ENCODE data around the gene DSC3. TPM values are rescaled to one million over a fixed set of nuclear protein-coding genes. Genes with fewer than 3 reads are reported as not detected.

Gene DSC3
- total RNA-seq, 1 experiment from 2014 or later, result 7.6 TPM

DNA sequence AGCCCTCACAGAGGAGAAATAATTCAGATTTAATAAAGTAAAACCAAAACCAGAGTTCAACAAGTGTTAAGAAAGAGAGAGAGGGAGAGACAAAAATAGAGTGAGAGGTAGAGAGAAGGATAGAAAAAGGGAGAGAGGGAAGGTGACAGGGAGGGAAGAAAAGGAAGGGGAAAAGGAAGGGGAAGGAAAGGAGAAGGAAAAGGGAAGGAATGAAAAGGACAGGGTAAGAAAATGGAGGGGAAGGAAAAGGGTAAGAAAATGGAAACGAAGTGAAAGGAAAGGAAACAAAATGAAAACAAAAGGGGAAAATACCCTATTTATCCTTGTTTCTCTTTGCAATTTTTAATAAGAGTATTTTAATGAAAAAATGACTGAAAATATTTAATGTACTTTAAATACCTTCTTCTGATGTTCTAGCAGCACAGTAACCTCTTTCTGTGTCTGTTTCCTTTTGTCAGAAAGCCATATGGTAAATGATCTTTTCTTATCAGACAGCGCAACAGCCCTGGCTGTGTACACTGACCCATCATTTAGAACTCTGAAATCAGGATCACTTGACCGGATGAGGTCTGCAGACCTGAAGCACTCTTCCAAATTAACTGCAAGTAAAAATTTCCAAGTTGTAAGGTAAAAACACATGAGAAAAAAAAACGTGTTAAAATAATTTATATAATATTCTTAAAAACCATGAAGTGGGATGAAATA is 11.8 kb downstream of the DSC3 start:
- TF ChIP-seq SP1 (IDR thresholded peaks at IDR 0.05; ENCODE audit: low read depth), result no peak
- TF ChIP-seq CBX3 (IDR thresholded peaks at IDR 0.05; ENCODE audit: low read depth), result no peak
- TF ChIP-seq, protein P1, sequence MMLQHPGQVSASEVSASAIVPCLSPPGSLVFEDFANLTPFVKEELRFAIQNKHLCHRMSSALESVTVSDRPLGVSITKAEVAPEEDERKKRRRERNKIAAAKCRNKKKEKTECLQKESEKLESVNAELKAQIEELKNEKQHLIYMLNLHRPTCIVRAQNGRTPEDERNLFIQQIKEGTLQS (IDR thresholded peaks at IDR 0.05), result no peak
- TF ChIP-seq POLR2A (IDR thresholded peaks at IDR 0.05; ENCODE audit: borderline replicate concordance, extremely low read depth, insufficient read depth, insufficient read length), result no peak
- no peak for TF ChIP-seq TCF7L2 (IDR thresholded peaks at IDR 0.05; ENCODE audit: borderline replicate concordance, extremely low read depth, insufficient read depth, insufficient read length)
- TF ChIP-seq, protein P2, sequence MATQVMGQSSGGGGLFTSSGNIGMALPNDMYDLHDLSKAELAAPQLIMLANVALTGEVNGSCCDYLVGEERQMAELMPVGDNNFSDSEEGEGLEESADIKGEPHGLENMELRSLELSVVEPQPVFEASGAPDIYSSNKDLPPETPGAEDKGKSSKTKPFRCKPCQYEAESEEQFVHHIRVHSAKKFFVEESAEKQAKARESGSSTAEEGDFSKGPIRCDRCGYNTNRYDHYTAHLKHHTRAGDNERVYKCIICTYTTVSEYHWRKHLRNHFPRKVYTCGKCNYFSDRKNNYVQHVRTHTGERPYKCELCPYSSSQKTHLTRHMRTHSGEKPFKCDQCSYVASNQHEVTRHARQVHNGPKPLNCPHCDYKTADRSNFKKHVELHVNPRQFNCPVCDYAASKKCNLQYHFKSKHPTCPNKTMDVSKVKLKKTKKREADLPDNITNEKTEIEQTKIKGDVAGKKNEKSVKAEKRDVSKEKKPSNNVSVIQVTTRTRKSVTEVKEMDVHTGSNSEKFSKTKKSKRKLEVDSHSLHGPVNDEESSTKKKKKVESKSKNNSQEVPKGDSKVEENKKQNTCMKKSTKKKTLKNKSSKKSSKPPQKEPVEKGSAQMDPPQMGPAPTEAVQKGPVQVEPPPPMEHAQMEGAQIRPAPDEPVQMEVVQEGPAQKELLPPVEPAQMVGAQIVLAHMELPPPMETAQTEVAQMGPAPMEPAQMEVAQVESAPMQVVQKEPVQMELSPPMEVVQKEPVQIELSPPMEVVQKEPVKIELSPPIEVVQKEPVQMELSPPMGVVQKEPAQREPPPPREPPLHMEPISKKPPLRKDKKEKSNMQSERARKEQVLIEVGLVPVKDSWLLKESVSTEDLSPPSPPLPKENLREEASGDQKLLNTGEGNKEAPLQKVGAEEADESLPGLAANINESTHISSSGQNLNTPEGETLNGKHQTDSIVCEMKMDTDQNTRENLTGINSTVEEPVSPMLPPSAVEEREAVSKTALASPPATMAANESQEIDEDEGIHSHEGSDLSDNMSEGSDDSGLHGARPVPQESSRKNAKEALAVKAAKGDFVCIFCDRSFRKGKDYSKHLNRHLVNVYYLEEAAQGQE (IDR thresholded peaks at IDR 0.05; ENCODE audit: low read depth), result no peak
- TF ChIP-seq EGR1 (IDR thresholded peaks at IDR 0.05; ENCODE audit: low read depth), result no peak
- TF ChIP-seq YY1 (IDR thresholded peaks at IDR 0.05; ENCODE audit: extremely low read depth, insufficient replicate concordance, low read depth, low read length), result no peak
- TF ChIP-seq EZH2 (IDR thresholded peaks at IDR 0.05), result no peak
- no peak for TF ChIP-seq ZNF274 (IDR thresholded peaks at IDR 0.05; ENCODE audit: low read depth, low read length)
- TF ChIP-seq FOSL1 (IDR thresholded peaks at IDR 0.05; ENCODE audit: low read depth), result no peak
- TF ChIP-seq, protein P3, sequence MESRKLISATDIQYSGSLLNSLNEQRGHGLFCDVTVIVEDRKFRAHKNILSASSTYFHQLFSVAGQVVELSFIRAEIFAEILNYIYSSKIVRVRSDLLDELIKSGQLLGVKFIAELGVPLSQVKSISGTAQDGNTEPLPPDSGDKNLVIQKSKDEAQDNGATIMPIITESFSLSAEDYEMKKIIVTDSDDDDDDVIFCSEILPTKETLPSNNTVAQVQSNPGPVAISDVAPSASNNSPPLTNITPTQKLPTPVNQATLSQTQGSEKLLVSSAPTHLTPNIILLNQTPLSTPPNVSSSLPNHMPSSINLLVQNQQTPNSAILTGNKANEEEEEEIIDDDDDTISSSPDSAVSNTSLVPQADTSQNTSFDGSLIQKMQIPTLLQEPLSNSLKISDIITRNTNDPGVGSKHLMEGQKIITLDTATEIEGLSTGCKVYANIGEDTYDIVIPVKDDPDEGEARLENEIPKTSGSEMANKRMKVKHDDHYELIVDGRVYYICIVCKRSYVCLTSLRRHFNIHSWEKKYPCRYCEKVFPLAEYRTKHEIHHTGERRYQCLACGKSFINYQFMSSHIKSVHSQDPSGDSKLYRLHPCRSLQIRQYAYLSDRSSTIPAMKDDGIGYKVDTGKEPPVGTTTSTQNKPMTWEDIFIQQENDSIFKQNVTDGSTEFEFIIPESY (IDR thresholded peaks at IDR 0.05; ENCODE audit: extremely low read depth, insufficient replicate concordance, low read length), result no peak
- TF ChIP-seq, protein P4, sequence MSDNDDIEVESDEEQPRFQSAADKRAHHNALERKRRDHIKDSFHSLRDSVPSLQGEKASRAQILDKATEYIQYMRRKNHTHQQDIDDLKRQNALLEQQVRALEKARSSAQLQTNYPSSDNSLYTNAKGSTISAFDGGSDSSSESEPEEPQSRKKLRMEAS (IDR thresholded peaks at IDR 0.05), result no peak
- no peak for TF ChIP-seq SRF (IDR thresholded peaks at IDR 0.05; ENCODE audit: low read depth)
- TF ChIP-seq SIN3A (IDR thresholded peaks at IDR 0.05; ENCODE audit: low read depth), result no peak
- no peak for TF ChIP-seq CEBPB (IDR thresholded peaks at IDR 0.05; ENCODE audit: low read depth)
- DNase-seq (ENCODE audit: low read depth, low spot score) (no peak), ATAC-seq (no peak)
- no TSS peak for BruUV-seq (replicated peaks)
- intact Hi-C loops (cut with micrococcal nuclease), result no loop called here
- ChIA-PET CTCF (no interaction called here), POLR2A (no interaction called here), RAD21 (ENCODE audit: low non-redundant PET in 1 of 2, low total read pairs in 2 of 2, uncharacterized antibody in 2 of 2, unreplicated experiment in 2 of 2) (no interaction called here)
- Histone ChIP-seq H3K9me3 (ENCODE audit: control insufficient read depth in 1 of 2, insufficient read depth in 1 of 2, low read depth in 1 of 2, low read length in 2 of 2) (no peaks in the 10 kb centered on the region), H3K27me3 (ENCODE audit: insufficient read depth, low read length) (no peaks in the 10 kb centered on the region), H4K20me1 (ENCODE audit: insufficient read depth) (no peaks in the 10 kb centered on the region), H3K36me3 (ENCODE audit: control insufficient read depth in 1 of 2, insufficient read depth in 2 of 2, low read length in 2 of 2) (no peaks in the 10 kb centered on the region), H3K9me2 (ENCODE audit: insufficient read depth) (no peaks in the 10 kb centered on the region), H3K4me2 (ENCODE audit: low read length) (no peak overlapping the region), H3K79me2 (ENCODE audit: insufficient read depth, low read length) (0 out of 2 replicates have a peak, but pooled peaks cover 4% of the 10 kb centered on the region), H2AFZ (ENCODE audit: low read depth, low read length, poor library complexity, severe bottlenecking) (no peak overlapping the region), H3K4me3 (replicated peaks in 1 of 2; ENCODE audit: low read depth in 1 of 2, low read length in 2 of 2) (no peak overlapping the region), H3K27ac (ENCODE audit: low read depth, low read length) (no peak overlapping the region), H3K4me1 (ENCODE audit: control insufficient read depth in 1 of 2, insufficient read depth in 2 of 2, low read length in 2 of 2) (no peaks in the 10 kb centered on the region), H3K9ac (ENCODE audit: low read length) (no peak overlapping the region)
